Brain pericyte (primary cell): ENCODE measurements around the gene ZFYVE21.

ENCODE experiments used
- DNase-seq: peaks from one replicate; pipeline ENCODE4 v3.0.0-alpha.2; 2012; ENCODE audit warnings: low read depth, low spot score

The ZFYVE21 gene

DNA sequence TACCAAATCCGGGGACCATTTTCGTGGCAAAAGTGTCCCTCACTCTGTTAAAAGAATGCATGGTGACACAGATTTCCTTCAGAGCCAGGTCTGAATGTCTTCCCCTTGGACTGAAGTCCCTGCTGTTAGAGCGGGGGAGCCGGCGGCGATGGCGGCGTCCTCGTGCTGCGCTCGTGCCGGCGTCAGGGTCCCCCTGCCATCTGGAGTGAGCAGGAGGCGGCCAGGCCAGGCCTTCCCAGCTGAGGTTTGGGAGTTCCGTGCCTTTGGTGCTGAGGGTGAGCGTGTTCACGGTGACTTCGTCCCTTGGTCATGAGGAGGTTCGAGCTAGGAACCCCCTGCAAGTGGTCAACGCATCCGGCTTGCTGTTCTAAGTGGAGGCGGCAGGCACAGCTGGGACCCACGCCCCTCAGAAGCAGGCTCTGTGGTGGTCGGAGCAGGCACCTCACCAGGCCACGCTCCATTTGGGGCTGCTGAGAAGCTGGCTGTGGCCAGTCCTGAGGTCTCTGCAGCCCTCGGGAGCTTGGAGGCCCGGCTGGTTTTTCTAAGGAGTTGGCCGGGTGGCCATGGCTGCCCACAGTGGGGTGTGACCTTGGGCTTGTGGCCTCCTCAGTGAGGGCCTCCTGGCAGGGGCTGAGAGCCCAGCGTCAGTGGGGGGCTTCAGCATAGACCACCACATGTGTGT, 9.5 kb downstream of the ZFYVE21 start:
- DNase-seq: no peak

DNA sequence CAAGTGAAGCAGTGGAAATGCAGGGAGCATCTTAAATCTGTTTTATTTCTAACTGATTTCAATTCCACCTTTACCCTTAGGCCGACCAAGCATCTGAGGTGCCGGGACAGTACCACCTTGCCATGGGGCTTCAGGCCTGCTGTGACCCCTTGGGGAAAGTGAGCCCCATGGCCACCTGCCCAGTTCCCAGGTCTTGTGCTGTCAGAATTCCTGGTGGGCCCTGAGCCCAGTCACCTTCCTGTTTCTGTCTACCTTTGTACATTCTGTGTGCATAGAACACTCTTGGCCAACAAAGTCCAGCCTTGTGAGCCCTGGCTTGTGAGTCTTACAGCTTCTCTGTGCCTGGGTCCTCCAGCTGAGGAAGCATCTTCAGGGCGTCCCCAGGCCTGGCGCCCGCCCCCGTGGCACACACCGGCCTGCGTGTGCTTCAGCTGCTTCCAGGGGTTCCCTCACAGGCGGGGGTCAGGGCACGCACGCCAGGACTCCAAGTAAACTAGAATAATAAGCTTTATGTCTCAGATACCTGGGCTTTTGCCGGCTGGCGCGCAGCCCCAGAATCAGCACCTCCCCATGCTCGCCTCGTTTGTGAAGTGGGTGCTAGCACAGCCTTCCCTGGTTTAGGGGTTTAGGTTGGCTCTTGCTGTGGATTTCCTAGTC, 10.3 kb downstream of the ZFYVE21 start:
- no peak for DNase-seq

DNA sequence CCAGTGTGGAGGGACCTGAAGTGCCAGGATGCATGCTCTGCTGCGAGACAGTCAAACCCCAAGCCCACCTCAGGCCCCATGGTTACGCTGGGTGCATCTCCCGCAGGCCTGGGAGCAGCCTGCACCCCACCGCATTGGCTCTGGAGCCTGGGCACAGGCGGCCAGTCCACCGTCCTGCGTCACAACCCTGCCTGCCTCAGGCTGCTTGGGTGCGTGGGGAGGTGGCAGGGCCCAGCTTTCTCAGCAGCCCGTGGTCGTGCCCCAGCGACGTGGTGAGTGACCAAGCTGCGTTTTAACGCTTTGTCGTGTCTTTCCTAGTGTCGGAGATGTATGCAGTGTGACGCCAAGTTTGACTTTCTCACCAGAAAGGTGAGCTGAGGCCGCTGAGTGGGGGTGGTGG, 10.9 kb downstream of the ZFYVE21 start:
- DNase-seq: no peak

DNA sequence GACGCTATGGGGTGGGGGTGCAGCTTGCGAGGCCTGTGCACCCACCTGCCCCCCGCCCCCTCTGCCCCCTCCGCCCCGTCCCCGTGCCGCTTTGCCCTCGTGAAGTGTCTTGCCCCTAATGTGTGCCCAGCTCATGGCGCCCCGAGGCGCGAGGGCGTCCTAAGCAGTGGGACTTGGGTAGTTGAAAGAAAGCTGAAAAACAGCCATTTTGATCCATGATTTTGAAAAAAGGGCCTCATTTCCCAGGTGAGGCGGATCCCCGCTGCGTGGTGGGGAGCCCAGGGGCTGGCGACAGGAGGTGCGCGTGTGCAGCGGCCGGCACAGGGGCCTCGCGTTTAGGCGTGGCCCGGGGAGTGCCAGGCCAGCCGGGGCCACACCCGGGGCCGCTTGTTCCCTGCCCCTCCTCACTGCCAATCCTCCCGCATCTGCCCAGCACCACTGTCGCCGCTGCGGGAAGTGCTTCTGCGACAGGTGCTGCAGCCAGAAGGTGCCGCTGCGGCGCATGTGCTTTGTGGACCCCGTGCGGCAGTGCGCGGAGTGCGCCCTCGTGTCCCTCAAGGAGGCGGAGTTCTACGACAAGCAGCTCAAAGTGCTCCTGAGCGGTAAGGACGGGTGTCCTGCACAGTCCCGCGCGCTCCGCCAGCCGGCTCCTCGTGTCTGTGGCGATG, 11.8 kb downstream of the ZFYVE21 start:
- no peak for DNase-seq

DNA sequence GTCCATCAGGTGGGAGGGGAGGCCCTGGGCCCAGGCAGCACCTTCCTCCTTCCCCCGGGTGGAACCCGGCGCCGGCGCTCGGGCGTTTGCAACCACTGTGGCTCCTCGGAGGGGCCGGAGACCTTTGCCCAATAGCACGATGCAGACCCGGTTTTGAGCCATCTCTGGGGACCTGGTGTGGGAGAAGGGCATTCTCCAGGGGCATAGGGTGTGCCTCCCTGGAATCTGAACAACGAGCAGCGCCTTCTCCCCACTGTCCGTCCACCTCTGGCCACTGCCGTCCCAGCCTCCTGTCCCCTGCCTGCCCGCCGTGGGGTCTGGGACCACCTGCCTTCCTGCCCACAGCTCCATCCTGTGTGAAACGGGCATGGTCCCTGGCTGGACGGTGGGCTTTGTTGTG, 12.5 kb downstream of the ZFYVE21 start:
- DNase-seq: no peak

DNA sequence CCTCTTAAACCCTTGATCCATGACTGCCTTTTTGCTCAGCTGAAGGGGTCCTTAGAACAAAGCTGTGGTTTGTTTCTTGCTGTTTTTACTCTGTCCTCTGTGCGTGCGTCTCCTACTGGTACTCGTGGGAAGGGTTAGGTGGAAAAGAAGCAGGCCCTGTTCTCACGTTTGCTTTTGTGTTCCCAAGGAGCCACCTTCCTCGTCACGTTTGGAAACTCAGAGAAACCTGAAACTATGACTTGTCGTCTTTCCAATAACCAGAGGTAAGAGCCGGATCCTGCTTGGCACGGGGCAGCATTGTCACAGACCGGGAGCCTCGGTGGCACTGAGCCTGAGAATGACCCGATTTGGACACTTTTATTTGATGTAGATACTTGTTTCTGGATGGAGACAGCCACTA, 13.1 kb downstream of the ZFYVE21 start:
- DNase-seq: no peak

DNA sequence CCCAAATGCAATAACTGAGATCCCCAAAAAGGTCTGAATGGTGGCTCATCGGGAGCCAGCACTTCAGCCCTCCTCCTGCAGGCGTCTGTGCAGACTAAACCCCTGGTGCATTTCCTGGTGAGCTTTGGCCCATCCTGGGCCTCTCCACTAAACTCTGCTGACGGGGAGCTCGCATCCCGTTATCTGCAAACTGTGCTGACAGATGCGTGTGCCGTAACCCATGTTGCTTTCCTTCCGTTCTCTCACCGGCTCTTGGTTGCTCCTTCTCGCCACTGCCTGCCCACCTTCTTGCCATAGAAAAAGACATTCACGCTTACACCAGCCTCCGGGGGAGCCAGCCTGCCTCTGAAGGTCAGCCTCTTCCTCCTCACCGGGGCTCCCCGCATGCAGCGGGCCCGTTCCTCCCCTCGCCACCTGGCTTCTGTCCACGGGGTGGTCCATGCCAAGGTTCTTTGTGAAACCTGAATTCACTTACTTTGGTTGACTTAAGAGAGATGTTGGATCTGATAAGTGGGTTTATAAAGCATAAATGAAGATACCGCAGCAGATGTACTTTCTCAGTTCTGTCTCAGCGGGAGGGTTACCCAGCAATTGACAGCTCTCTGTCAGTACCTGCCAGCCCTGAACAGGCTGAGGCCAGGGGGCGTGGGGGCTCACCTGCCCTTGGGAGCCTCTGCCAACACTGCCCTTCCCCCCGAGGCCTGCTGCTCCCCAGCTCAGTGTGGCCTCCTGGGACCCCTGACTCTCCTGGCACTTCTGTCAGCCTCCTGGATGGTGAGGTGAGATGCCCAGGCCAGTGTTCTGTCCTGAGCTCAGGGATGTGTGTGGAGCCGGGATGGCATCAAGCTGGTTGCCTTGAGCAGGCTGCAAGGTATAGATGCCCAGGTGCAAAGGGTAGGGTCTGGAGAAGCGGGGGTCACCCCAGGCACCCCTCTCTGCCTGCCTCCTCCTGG, 14.2 kb downstream of the ZFYVE21 start:
- no peak for DNase-seq

DNA sequence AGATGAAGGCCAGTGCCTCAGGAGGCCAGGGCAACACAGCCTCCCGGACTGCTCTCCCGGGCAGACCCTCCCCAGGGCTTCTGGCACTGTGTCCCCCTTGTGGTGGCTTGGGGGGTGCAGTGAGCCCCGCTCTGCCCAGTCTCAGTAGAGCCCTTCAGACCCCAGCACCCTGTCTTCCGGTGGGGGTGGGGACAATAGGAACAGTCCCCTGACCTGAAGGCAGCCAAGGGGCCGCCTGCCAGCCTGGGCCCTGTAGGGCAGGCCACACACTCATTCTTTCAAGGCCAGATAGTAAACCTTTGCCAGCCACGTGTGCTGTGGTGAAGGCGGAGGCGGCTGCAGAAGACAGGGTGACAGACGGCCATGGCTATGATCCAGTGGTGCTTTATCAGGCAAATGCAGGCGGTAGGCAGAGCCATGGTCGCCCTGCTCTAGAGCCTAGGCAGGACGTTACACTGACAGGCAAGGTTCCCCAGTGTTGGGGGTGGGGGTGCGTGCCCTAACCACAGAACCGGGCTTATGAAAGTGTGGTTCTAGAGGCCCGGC, 15.0 kb downstream of the ZFYVE21 start:
- DNase-seq: no peak

DNA sequence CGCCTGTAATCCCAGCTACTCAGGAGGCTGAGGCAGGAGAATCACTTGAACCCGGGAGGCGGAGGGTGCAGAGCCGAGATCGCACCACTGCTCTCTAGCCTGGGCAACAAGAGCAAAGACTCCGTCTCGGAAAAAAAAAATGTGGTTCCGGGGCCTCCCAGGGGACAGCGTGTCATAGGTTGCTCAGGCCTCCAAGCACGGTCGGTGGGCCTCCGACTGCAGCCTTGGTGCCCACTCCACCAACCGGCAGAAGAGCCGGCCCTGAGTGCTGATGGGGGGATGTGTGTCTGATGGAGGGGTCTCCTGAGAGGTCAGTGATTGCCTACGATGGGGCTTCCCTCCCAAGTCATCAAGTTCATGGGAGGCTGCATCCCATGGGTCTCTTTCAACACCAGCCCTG, 15.9 kb downstream of the ZFYVE21 start:
- DNase-seq: no peak

DNA sequence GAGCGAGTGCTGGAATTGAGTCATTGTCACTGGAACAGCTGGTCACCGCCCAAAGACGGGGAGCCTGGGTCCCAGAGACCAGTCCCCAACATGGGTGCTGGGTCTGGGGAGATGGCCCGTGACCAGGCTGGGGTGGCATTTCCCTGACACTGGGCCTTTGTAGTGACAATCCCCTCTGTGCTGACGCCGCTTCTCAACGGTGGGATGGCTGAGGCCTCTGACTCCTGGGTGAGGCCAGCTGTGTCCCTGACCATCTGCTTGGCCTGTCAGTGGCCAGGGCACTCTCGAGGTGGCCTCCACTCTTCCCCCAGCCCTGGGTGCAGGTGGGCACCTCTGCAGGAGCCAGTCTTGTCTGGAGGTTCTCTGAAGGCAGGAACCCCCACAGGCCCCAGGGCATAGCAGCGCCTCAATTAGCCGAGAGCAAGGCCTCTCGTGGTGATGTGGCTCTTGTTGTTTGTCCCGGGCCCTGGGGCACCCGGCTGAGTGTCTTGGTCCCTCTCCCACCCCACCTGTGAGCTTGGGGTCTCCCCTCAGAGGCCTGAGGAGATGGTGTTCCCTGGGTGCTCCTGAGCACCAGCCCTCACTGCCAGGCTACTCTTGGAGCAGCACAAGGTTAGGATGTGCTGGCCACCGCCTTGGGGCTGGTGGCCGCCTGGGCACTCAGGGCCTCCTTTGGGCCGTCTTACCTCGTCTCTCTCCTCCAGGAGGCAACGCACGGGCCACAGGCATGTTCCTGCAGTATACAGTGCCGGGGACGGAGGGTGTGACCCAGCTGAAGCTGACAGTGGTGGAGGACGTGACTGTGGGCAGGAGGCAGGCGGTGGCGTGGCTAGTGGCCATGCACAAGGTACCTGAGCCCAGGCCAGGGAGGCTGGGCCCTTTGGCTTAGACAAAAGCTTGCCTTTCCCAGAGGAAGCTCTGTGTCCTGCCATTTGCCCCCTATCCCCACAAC, 16.6 kb downstream of the ZFYVE21 start:
- no peak for DNase-seq

DNA sequence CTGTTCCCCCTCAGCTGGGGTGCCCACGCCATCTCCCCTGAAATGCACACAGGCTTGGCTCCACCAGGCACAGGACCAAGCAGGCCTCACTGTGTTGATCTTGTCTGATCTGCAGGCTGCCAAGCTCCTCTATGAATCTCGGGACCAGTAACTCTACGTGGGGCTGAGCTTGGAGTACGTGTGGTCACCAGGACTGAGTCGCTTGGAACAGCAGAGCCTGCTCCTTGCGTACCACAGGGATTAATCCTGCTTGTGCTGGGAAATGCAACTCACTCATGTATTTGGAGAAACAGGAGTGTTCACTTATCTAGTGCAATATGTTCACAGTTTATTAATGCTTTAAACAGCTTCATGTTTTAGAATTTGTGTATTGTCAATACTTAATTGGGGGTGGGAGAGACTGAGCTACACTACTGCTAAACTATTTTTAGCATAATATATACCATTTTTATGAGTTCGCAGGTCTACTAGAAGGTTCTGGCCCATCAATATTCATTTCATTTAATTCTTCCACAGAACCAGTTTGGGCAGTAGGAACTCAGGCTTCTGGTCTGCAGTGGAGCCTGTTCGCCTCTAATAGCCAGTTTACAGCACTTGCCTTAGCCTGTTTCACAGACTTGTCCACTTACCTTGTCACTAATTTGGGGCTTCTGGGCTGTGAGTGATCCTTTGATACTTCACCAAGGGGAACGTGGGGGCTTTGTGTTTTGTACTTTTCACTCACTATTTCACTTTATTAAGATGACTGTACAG, 17.4 kb downstream of the ZFYVE21 start:
- no peak for DNase-seq

DNA sequence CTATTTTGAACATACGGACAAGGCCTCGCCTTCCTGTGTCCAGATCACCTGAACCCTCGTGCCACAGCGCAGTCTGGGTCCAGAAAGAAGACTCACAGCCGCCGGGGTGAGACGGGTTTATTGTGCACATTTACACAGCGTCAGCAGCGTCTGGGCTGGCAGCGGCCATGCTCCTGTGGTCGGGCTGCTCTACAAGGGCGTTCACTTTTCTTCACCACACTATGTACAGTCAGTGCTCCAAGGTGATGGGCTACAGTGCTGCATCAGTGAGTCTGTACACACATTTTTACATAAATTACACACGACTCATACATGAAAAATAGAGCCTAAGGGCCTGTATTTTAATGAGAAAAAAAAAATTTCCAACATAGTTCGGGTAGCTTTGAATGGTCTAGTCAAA, 18.0 kb downstream of the ZFYVE21 start:
- no peak for DNase-seq

DNA sequence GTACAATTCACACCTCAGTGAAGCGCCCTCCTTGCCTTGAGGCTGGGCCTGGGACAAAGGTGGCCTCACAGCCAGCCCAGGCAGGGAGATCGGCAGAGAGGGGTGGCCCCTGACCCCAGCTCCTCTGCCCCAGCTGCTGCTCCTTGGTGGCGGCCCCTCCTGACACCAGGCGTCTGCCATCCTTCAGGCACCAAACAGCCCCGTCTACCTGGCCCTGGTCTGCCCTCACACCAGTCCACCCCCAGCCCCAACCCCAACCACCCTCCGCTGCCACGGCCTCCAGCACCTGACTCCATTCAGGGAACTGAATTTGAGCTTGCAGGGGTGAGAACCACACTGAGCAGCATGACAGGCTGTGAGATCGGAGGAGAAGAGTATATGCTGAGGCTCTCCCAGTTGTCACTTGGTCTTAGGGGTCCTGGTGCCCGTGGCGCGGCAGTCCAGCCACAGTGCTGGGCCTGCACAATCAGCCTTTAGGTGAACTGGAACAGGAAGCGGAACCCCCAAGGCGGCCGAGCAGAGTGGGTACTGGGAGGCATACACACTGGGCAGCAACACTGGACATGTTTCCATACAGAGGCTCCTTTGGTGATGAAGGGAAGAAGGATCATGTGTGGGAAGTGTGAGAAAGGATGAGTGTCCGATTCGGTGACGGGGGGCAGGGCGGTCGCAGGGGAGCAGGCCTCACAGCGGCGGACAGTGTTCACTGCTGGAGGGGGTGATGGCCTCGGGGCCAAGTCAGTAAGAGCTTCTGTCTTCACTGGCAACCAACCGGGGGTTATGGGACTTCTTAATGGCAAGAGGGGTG, 18.7 kb downstream of the ZFYVE21 start:
- DNase-seq: no peak

DNA sequence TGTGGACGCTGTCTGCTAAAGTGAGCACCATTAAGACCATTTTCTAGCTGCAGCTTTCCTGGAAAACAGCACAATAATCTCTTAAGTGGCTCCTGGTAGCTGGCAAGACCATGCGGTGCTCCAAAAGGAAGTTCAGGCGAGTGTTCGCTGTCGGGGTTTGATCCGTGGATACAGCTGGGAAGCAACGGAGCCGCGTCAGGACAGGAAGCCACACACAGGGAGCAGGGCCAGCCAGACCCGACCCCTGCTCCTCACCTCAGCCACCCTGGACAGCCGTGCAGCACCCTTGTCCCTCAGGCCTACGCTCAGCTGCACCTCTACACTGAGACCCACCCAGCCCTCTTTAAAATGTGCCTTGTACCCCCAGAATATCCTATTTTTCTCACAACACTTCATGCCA, 19.4 kb downstream of the ZFYVE21 start:
- DNase-seq: no peak

DNA sequence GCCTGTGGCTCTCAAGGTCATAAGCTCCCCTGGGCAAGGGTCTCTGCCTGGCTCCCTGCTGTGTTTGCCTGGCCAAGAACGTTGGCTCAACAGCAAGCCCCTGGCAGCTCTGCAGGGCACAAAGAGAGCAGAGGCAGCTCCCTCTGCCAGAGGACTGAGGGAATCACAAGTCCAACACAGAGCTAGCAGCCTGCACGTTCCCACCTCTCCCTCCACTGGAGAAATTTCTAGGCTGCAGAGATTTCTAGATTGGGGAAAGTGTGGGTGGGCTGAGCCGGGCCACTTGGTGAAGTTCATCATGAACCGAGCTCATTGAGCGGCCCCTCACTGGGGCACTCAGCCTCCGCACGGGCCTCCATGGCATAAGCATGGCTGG, 19.8 kb downstream of the ZFYVE21 start:
- no peak for DNase-seq

DNA sequence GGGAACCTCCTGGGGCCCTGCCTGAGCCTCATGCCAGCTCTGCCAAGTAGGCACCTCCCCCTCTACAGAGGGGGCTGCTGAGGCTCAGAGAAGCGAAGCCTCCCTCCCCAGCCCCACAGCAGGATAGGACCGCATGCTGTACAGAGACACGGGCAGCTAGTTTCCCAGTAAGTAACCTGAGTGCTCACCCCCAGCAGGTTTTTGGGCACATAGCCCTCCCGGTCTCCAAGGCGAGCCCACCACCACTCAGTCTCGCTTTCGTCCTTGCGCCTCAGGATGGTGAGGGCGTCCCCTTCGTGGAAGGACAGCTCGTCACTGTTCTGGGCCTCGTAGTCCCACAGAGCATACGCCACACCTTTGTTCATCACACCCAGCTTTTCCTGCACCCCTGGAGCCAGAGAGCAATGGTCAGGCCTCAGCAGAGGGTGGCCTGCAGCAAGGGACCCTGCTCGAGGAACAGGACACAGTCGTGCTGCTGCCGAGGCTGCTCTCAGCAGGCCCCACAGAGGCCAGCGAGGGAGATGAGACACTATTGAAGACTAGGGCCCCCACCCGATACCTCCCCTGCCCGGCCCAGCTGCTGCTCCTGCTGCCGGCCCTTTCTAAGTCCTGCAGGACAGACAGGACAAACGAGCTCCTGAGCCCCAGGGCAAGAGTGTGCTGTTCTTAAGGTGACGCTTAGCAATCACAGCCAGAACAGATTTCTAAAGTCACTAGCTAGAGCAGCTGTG, 20.4 kb downstream of the ZFYVE21 start:
- DNase-seq: no peak

DNA sequence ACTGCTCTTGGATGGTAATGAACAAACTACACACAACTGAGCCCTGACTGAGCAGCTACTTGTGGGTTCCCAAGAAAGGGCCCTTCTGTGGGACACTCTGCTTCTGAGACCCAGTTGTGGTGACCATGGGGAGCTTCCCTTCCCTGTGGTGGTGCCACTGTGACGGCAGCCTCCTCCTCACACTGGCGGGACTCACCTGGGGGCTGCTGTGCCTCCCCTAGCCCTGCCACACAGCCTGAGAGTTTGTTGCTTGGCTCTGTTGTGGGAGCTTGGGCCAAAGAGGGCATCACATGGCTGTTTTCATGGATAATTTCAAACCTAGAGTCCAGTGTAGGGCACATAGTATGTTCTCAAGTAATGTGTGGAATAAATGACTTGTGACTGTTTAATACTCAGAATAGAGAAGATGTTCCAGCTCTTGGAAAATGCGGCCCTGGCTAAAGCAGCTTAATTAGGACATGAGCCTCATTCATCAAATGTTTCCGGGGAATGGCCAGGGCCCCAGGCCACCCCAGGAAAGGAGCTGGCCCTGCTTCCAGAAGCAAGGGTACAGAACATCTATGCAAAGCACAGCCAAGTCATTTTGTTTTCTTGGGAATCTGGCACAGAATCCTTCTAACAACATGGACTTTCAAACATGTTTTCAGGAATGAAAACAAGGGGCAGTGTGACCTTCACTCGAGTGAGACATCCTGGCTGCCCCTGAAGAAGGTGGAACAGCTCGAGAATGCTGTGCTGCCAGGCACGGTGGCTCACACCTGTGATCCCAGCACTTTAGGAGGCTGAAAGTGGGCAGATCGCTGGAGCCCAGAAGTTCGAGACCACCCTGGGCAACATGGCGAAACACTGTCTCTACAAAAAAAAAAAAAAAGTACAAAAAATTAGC, 21.2 kb downstream of the ZFYVE21 start:
- DNase-seq: no peak
